ENCODE results near the gene ANGPTL2.

GRCh38 chr9:127066851-127067136 lies 55.6 kb downstream of the ANGPTL2 start:
- TF ChIP-seq CTCF (IDR thresholded peaks at IDR 0.05; ENCODE audit: low read length) (no peak), EZH2 (IDR thresholded peaks at IDR 0.05; ENCODE audit: borderline replicate concordance, low read length) (no peak)
